Muscle of back (tissue), 11 donors: ENCODE results near the gene ARL13B. TPM values are rescaled to one million over a fixed set of nuclear protein-coding genes. Genes with fewer than 3 reads are reported as not detected.
"Not testable (repeated sequence)": the region's sequence is repeated elsewhere in the genome, so short reads cannot be mapped to it uniquely, and the experiment has no call there.

Experiments used
- DNase-seq, 3 donors: peaks; one replicate each; pipeline versions ENCODE4 v3.0.0 to v3.0.0-alpha.2; 2013
- polyA plus RNA-seq, 10 donors: library from polyadenylated mRNA; unstranded; fragments of 120-200 nt; gene quantifications; one replicate each; pipeline ENCODE4 v1.2.1, GENCODE V29; 2013; ENCODE audit not compliant: insufficient read length in 10 of 10

ARL13B gene
- polyA plus RNA-seq, 10 donors: 5.8 to 10.9 (median 7.4) TPM

DNA sequence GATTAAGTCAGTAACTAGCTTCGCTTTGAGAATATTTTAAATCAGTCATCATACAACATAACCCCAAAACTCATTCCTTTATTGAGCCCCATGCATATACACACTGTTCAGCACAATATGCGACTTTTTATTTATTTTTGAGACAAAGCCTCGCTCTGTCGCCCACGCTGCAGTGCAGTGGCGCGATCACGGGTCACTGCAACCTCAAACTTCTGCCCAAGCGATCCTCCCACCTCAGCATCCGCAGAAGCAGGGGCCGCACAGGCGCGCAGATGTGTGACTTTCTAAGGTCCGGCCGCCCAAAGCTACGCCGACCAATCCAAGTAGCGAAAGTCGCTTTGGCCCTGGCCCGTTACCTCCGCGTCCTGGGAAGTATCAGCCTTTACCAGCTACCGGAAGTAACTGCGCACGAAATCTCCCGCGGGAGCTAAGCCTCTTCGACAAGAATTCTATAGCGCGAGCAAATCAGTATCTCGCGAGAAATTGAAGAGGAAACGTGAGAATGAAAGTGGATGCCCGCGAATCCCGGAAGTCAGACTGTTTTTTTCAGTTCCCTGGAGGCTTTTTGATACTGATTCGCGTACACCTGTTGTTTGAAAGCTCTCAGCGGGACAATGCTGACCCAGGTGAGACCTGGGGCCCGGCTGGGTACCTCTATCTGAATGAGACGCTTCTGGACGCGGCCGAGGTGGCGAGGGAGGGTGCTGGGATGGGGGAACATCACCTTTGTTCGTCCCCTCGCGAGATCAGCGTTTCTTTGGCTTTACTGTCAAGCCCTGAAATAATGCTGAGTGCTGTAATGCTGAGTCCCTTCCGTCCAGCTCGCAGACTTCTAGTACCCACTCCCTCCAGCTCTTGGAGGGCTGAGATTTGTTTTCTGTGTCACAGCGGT, 82.8 kb downstream of the ARL13B start, which contains the start of the genes DHFR2 and NSUN3:
TSS of gene DHFR2 (minus strand) at position 404 of the 892 bp plus-strand sequence. CDS start 1,405 bp downstream, outside the sequence.
TSS of gene NSUN3 (plus strand) at position 549 of the 892 bp plus-strand sequence. CDS start at position 615, 66 bp downstream.
- peak; percentile 98 to 99 (median 98) for DNase-seq

DNA sequence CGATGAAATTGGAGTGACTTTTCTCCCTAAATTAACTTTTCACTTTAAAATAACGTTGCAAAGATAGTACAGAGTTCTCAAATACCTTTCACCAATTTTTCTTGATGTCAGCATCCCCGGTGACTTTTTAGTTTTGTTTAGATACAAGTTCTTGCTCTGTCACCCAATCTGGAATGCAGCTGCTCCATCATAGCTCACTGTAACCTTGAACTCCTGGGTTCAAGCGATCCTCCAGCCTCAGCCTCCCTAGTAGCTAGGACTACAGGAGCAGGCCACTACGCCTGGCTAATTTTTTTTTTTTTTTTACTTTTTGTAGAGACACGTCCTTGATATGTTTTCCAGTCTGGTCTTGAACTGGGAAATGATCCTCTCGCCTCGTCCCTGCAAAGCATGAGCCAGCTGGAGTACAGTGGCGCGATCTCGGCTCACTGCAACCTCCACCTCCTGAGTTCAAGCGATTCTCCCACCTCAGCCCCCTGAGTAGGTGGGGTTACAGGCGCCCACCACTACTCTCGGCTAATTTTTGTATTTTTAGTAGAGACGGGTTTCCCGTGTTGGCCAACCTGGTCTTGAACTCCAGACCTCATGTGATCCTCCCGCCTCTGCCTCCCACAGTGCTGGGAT, 83.7 kb downstream of the ARL13B start:
- no peak for DNase-seq

DNA sequence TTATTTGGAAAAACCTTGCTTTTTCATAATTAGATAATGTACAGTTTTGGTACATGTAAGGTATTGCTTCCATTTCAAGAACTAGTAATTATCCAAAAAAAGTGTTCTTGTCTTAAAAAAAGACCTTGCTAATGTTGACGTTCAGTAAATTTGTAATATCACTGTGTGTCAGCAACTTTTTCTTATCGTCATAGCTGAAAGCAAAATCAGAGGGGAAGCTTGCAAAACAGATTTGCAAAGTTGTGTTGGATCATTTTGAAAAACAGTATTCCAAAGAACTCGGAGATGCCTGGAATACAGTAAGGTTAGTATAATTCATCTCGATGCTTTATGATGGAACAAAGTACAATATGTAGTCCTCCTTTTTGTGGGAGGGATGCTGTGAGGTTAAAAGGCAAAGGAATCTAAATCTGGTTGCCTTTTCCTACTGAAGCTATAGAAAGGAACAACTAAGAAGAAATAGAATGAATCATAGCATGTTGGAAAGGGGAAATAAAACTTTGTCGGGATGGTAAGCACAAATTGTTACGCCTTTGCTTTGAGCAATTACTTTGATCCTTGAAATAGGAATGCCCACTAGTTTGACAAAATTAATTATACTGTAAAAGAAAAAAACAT, 84.4 kb downstream of the ARL13B start:
- peak in 1 of 3 donors; percentile 4 for DNase-seq

DNA sequence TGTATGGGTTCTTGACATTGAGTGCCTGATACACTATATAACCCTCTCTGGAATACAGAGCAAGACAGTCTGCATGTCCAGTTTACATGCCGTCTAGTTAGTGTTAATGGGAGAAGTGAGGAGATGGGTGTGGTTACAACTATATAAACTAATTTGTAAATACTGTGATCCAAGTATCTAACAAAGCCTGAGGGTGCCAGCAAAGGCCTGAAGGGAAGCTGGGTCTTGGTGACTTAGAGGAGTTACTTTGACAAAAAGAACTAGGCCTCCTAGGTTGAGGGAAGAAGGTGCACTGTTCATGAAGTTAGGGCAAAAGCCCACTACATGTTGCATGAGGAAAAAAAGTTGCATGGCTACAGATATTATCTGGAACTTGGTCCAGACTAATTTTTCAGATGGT, 85.2 kb downstream of the ARL13B start:
- DNase-seq: no peak

DNA sequence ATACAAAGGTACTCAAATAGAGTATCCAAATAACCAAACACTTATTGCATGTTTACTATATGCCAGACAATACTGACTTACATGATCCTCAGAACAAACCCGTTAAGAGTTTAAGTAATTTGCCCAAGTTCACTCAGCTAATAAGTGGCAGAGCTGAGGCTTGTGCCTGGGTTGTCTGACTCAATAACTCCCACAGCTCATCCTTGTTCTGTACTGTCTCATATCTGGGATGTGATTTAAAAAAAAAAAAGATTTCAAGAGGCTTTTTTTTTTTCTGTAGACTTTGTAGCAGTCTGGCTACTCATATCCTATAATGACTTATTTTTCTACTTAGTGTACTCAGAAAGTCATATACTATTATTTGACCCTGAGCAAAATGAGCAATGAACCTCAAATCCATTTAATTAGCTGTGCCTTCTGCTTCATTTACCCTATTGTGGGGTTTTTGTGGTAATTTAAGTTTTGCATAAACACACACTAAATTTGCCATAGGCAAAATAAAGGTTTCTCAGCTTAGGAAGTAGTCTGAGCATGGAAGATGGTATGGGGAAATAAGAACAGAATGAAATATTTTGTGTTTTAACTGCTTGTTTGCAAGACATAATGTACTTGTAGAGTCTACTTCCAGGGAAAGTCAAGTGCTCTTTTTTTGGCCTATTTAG, 86.0 kb downstream of the ARL13B start:
- DNase-seq: no peak

DNA sequence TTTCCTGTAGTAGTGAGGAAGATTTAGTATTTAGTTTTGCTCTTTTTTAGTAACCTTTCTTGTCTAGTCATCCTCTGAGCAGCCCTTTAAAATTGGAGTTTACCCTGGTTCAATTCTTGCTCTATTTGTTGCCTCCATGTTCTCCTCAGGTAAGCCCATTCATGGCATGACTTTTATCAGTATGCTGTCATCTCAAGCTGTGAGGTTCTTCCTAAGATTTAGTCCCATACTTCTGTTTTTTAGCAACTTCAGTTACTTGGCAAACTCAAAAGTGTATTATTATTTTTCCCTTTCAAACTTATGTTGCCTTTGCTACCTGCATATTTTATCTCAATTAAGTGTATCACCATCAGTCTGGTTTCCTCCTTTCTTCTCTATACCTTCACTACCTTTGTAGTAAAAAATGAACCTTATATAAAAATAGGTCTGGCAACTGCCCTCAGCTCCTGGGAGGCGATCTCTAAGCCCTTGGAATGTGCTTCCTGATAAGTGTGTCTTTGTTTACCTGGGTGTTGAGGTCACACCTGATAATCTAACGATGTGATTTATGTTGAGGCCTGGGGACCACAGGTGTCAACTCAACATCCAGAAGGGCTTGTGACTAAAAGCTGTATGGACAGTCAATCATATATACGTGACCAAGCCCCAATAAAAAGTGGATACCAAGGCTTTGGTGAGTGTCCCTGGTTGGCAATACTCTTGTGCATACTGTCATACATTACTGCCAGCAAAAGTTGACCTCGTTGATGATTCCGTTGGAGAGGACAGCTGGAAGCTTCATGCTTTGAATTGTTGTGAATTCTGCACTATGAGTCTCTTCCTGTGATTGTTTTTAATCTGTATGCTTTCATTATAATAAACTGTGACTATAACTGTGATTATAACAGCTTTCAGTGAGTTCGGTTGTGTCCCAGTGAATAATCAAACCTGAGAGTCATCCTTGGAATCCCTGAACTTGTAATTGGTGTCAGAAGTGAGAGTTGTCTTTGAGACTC, 86.8 kb downstream of the ARL13B start:
- DNase-seq: no peak

DNA sequence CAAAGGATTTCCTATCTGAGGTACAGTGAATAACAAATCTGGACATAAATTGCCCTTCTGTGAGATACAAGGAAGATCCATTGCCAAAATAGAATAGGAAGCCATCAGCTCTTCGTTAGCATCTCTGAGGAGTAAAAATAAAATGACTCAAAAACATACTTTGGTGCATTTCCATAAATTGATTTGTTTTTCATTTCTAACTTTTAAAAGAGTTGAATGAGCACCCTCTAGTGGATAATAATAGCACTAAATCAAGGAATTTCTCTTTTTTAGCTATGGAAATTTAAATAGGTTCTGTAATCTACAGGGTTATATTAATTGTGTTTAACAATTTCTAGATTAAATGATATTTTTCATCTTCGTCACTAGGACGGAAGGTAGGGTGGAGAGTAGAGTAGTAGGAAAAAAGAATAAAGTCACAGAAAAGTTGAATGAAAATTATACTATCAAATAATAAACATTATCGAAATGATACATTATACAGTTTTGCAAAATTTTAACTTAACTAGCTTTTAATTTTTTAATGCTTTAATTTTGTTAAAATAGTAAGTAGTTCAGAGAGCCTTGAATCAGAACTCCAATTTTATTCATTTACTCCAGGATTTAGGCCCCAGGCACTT, 89.3 kb downstream of the ARL13B start:
- peak; percentile 19 to 52 (median 26) for DNase-seq

DNA sequence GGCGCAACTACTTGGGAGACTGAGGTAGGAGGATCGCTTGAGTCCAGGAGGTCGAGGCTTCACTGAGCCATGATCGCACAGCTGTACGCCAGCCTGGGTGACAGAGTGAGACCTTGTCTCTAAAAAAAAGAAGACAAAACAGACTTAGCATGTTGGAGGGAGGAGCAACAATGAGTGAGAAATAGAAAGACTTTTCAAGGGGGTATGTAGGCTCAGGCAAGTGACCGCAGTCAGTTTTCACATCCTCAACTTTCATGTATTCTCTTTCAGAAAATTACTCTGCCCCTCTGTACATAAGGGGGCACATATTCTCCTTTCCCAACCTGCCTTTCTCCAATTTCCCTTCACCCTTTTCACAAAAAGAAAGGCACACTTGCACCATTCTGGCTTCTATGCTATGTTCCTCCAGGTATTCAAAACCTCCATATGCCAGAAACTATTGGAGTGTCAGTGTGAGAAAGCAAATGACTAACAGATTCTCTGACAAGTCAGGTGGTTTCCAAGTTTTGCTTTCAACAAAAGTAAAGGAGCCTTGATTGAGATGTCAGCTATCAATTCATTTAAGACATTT, 90.5 kb downstream of the ARL13B start:
- no peak for DNase-seq

DNA sequence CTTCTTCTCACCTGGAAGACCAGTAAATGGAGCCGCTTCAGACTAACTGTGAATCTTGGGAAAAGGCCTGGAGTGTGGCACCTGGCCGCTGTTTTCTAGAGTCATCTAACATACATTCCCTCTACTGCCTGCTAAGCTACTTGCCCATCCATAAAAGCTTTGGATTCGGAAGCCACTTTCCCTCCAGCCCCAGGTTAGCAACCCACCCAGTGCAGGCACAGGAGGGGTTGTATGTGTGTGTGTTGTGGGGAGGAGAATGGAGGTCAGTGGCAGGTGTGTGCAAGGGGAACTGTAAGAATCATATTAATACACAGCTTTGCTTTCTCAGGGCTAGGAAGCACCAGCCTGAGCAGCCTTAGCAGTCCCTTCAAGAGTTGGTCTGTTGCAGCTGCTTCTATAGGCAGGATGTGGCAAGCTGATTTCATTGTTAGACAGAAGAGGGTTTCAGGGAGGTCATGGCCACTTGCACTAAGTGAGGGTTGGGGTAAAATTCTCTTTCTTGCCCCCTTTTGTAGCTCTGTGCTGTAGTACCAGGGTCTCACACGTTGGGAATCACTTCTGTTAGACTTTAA, 91.8 kb downstream of the ARL13B start:
- DNase-seq: no peak

DNA sequence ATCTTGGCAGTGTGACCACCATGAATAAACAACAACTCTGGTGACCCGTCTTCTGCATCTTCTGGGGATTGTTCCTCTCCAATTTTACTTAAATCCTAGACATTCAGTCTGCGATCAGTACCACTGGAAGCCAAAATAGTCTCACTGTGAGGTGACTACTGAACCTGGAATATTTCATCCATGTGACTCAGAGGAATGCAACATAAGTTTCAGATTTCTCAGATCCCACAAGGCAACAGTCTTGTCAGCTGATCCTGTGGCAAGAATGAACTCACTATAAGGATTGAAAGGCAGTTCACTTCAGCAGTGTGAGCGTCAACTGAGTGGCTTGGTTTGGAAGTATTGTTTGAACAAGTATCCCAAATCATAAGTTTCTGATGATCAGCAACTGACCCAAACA, 96.1 kb downstream of the ARL13B start:
- DNase-seq: no peak

DNA sequence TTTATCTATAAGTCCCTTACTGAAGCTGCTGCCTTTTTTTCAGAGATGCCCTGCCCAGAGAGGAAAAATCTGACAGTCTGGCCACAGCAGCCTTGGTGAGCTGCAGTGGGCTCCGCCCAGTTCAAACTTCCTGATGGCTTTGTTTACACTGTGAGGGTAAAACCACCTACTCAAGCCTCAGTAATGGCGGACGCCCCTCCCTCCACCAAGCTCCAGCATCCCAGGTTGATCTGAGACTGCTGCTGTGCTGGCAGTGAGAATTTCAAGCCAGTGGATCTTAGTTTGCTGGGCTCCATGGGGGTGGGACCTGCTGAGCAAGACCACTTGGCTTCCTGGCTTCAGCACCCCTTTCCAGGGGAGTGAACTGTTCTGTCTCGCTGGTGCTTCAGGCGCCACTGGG, 100.6 kb downstream of the ARL13B start:
- DNase-seq: not testable (repeated sequence)

DNA sequence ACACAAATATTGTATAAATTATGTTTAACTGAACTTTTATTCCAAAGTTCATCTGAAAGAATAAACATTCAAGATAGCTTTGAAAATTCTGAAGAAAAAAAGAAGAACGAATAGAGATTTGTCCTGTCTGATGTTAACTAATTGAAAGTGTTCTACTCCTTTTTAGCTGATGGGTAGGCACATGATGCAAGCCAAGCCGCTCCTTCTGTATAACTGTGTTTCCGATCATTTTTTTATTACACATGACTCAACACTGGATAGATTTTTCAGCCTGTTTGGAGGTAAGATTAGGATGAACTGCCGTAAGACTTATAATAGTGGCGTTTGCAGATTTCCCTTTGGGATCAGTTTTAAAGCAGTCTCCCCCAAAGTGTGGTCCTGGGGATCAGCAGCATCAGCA, 101.9 kb downstream of the ARL13B start:
- DNase-seq: peak in 1 of 3 donors; percentile 4

DNA sequence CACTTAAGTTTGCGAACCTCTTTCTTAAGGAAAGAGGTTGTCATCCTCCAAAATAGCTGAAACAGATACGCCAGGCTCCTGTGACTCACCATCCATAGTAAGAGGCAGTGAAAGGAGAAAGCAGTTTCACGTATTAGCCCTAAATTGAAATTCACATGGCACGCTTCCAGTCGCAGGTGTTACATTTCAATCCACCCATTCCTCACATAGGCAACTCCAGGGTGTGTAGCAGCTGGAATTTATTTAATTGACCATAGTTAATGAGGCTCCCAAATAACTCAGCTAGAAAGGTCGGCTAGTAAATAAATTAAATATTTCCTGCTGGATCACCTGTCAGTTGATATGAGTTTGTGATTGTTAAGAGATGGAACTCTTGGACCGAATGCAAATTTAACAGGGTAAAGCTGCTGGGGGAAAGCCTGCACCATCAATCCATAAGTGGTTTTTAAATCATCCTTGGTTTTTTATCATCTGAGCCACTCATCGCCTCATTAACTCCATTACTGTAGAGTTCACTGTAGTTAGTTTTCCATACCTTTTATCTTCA, 102.5 kb downstream of the ARL13B start:
- peak in 1 of 3 donors; percentile 7 for DNase-seq

DNA sequence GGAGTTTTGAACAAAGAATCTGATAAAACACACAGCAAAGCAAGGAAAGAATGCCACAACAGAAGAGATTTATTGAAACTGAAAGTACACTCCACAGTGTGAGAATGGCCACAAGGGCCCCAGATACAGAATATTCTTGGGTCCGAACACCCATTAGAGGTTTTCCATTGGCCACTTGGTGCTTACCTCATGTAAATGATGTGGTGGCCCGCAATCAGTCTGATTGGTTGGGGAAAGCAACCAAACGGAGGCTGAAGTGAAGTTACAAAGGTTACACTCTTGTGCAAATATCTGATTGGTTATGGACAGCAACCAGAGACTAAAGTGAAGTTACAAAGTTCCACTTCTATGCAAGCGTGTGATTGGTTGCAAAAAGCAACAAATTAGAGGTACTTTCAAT, 103.3 kb downstream of the ARL13B start:
- no peak for DNase-seq

DNA sequence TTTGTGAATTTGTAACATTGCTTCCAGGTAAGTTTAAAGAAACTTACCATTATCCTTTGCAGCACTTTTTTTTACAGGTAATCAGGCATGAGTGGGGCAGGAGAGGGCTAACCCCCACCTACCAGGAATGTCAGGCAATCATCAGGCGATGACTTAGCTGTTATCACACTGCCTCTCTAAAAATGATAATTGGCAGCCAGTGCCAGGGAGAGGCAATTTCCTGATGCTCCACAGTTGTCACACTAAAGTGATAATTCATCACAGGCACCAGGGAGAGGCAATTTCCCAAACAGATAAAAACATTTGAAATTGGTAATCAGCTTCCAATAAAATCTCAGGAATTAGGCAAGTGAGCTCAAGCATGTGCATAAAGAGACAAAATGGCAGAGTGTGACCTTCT, 109.2 kb downstream of the ARL13B start:
- DNase-seq: no peak

DNA sequence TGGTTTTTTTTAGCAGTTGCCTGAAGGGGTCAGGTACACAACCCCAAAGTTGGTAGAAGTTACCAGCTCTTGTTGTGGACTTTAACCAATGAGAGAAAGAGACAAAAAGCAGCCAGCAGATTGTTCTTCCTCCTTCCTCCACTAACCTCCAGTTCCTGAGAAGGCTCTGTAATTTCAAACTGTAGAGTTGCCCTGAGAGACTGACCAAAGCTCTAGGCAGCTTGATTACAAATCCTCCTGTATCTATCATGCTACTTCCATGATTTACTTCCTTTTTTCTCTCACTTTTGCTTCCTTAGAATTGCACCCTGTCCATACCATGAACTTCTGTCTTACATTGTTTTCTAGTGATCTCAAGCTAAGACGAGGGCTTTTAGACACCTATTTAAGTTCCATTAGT, 112.1 kb downstream of the ARL13B start:
- no peak for DNase-seq

DNA sequence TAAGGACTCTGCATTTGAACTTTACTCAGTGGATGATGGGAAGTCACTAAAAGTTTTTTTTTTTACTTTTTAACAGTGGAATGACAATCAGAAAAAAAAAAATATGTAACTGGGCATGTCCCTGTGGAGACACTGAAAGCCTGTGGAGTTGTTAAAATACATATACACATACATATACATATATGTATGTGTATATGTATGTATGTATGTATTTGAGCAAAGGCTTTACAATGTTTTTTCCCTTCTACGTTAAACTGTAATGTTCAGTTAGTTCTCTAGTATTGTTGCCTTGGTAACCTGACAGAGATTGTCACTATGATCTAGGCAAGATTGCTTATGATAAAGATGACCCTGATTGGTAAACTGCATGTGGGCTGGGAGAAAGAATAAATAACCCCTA, 113.2 kb downstream of the ARL13B start:
- no peak for DNase-seq

DNA sequence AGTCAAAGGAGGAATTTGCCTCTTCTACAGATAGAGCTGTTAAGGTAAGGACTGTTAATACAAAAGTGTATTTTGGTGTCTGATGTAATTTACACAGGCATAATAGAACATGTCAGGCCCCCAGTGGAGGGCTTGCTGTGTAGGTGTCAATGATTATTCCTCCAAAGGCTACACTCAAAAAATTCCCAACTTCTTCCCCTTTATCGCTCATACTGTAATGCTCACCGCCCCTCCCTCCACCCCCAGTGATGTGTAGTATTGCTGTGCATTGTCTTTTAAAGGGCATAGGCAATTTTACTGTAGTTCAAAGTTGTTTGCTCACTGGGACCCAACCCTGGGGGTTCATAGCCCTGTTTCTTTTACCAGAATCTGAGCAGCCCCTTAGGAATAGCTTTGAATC, 115.2 kb downstream of the ARL13B start:
- DNase-seq: no peak

DNA sequence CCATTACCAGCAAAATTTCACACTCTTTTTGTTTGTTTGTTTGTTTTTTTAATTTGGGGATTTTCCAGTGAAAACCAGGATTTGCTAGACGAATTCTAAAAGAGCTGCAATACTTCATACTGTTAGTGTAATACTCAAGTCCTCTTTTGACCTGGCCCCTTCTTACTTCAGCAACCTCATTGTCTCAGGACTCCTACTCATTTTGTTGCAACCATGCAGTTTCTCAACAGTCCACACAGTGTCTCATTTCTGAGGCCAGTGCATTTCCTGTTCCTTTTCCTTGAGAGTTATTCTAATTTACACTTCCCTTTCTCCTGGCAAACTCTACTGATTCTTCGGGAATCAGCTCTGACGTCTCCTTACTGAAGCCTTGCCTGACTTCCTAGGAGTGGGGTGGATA, 118.5 kb downstream of the ARL13B start:
- no peak for DNase-seq
